ENCODE data around the gene LUC7L.

GRCh38 chr16:269061-269796, 40.0 kb upstream of the LUC7L start:
- TF ChIP-seq CTCF (IDR thresholded peaks at IDR 0.05) (no peak), EZH2 (IDR thresholded peaks at IDR 0.05) (no peak)
